Measurements from ENCODE around the gene RTF2.

DNA sequence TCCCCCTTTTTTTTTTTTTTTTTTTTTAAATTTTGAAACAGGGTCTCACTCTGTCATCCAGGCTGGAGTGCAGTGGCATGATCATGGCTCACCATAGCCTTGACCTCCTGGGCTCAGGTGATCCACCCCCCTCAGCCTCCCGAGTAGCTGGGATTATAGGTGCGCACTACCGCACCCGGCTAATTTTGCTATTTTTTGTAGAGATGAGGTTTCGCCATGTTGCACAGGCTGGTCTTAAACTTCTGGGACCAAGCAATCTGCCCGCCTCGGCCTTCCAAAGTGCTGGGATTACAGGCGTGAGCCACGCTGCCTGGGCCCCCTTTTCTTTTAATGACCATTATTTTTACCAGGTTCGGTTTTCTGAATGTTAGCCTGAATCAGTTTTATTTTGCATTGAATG, 51.1 kb downstream of the RTF2 start:
- no peak for TF ChIP-seq POLR2A (IDR thresholded peaks at IDR 0.05)
- TF ChIP-seq, protein P1, sequence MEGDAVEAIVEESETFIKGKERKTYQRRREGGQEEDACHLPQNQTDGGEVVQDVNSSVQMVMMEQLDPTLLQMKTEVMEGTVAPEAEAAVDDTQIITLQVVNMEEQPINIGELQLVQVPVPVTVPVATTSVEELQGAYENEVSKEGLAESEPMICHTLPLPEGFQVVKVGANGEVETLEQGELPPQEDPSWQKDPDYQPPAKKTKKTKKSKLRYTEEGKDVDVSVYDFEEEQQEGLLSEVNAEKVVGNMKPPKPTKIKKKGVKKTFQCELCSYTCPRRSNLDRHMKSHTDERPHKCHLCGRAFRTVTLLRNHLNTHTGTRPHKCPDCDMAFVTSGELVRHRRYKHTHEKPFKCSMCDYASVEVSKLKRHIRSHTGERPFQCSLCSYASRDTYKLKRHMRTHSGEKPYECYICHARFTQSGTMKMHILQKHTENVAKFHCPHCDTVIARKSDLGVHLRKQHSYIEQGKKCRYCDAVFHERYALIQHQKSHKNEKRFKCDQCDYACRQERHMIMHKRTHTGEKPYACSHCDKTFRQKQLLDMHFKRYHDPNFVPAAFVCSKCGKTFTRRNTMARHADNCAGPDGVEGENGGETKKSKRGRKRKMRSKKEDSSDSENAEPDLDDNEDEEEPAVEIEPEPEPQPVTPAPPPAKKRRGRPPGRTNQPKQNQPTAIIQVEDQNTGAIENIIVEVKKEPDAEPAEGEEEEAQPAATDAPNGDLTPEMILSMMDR (IDR thresholded peaks at IDR 0.05 in 4 of 5, conservative IDR thresholded peaks at IDR 0.05 in 1 of 5), result no peak
